Muscle layer of colon (tissue), 2 donors: Measurements from ENCODE around the gene C11orf16.
A peak's percentile ranks its signal among the peaks of the same experiment; 100 is the strongest.
"Not testable (repeated sequence)": the region's sequence is repeated elsewhere in the genome, so short reads cannot be mapped to it uniquely, and the experiment has no call there.

Source experiments
- H3K27ac ChIP-seq: one replicate; pipeline ENCODE4 v1.7.0; 2013; ENCODE audit warnings: low read depth, mild to moderate bottlenecking, low read length, moderate library complexity
- H3K27me3 ChIP-seq, 2 donors: one replicate each; pipeline ENCODE4 v1.7.0; 2013; ENCODE audit warnings: low read length in 2 of 2, mild to moderate bottlenecking in 2 of 2; ENCODE audit not compliant: insufficient read depth in 2 of 2, control insufficient read depth in 1 of 2
- H3K36me3 ChIP-seq: one replicate; pipeline ENCODE4 v1.7.0; 2013; ENCODE audit warnings: mild to moderate bottlenecking, low read length; ENCODE audit not compliant: insufficient read depth
- H3K4me1 ChIP-seq: one replicate; pipeline ENCODE4 v1.7.0; 2013; ENCODE audit warnings: mild to moderate bottlenecking, low read length; ENCODE audit not compliant: insufficient read depth
- H3K4me3 ChIP-seq, 2 donors: one replicate each; pipeline ENCODE4 v1.7.0; 2013; ENCODE audit warnings: low read length in 2 of 2, low read depth in 1 of 2, mild to moderate bottlenecking in 1 of 2, moderate library complexity in 1 of 2
- H3K9ac ChIP-seq: one replicate; pipeline ENCODE4 v1.7.0; 2013; ENCODE audit warnings: low read length
- H3K9me3 ChIP-seq: one replicate; pipeline ENCODE4 v1.7.0; 2013; ENCODE audit warnings: mild to moderate bottlenecking, low read length
- donor health status: abdominal sarcoma.
- donor health status: Adenocarcinoma of cecum.

The C11orf16 gene

DNA sequence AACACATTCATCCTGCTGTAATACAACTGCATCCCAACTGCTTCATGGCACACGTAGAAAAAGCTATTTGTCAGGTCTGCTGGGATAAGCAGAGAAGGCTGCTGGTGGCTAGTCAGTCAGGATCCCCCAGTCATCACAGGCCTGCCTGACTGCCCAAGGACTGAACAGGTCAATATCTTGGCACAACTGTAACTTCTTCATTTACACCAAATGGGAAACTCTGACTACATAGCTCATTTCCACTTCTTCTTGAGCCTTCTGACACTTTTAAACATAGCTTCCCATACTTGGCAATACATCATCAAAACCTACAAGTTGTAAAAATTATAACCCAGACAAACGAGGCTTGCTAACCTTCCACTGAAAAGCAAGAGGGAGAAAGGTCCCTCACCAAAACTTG is 28.7 kb upstream of the C11orf16 start:
- H3K27ac ChIP-seq, result no peak overlapping the region
- peak overlapping the region; percentile 2 for H3K9ac ChIP-seq
- H3K4me1 ChIP-seq, result peaks cover 29% of the 10 kb centered on the region
- H3K9me3 ChIP-seq, result no peaks in the 10 kb centered on the region
- no peaks in the 10 kb centered on the region for H3K27me3 ChIP-seq
- peaks cover 6% of the 10 kb centered on the region for H3K36me3 ChIP-seq
- H3K4me3 ChIP-seq, result no peak overlapping the region

GRCh38 chr11:8959546-8960166 is 26.9 kb upstream of the C11orf16 start:
- no peak overlapping the region for H3K9ac ChIP-seq

DNA sequence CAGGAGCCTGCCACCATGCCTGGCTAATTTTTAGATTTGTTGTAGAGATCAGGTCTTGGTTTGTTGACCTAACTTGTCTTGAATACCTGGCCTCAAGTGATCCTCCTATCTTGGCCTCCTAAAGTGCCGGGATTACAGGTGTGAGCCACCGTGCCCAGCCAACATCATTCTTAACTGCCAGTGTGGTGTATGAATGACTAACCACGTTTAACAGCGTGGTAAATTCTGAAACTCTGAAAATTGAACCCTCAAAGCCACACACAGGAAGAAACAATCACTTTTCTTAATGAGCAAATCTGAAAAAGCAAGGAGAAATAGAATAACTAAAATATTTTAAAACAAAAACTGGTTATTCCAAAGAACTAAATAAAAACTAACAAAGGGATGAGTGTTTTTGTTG is 24.1 kb upstream of the C11orf16 start:
- Histone ChIP-seq H3K9me3 (no peaks in the 10 kb centered on the region), H3K27ac (no peak overlapping the region), H3K36me3 (peaks cover 29% of the 10 kb centered on the region), H3K4me3 (no peak overlapping the region), H3K4me1 (peaks cover 10% of the 10 kb centered on the region), H3K27me3 (no peaks in the 10 kb centered on the region), H3K9ac (no peak overlapping the region)

More at GRCh38 chr11:8959546-8960166, 26.9 kb upstream of the C11orf16 start:
- Histone ChIP-seq H3K9me3 (no peaks in the 10 kb centered on the region), H3K36me3 (peaks cover 14% of the 10 kb centered on the region), H3K27ac (peak overlapping the region; percentile 52), H3K4me1 (peaks cover 25% of the 10 kb centered on the region), H3K4me3 (no peak overlapping the region), H3K27me3 (no peaks in the 10 kb centered on the region)

GRCh38 chr11:8948886-8949285 is 16.1 kb upstream of the C11orf16 start:
- Histone ChIP-seq H3K9me3 (no peaks in the 10 kb centered on the region), H3K4me1 (no peaks in the 10 kb centered on the region), H3K4me3 (no peak overlapping the region), H3K27me3 (no peaks in the 10 kb centered on the region), H3K36me3 (peaks cover 40% of the 10 kb centered on the region), H3K27ac (no peak overlapping the region), H3K9ac (no peak overlapping the region)

GRCh38 chr11:8947230-8947943 is 14.6 kb upstream of the C11orf16 start:
- no peak overlapping the region for H3K27ac ChIP-seq
- H3K4me1 ChIP-seq, result no peaks in the 10 kb centered on the region
- peaks cover 31% of the 10 kb centered on the region for H3K36me3 ChIP-seq
- H3K9me3 ChIP-seq, result no peaks in the 10 kb centered on the region
- H3K4me3 ChIP-seq, result no peak overlapping the region
- no peak overlapping the region for H3K9ac ChIP-seq
- no peaks in the 10 kb centered on the region for H3K27me3 ChIP-seq

GRCh38 chr11:8942518-8943066 is 9.8 kb upstream of the C11orf16 start, which contains the start of gene ASCL3:
Gene ASCL3, minus strand, starts transcription at chr11:8943016. Its CDS starts 4,855 bp downstream, at chr11:8938161.
- Histone ChIP-seq H3K27ac (no peak within 1 kb of the TSS), H3K4me1 (no peaks in the 10 kb centered on the region), H3K9me3 (no peaks in the 10 kb centered on the region), H3K27me3 (no peaks in the 10 kb centered on the region), H3K4me3 (no peak within 1 kb of the TSS), H3K9ac (no peak within 1 kb of the TSS), H3K36me3 (peaks cover 8% of the 10 kb centered on the region)

- H3K4me1 ChIP-seq, result no peaks in the 10 kb centered on the region
- H3K9ac ChIP-seq, result no peak overlapping the region
- H3K27me3 ChIP-seq, result no peaks in the 10 kb centered on the region
- H3K9me3 ChIP-seq, result no peaks in the 10 kb centered on the region
- no peak overlapping the region for H3K27ac ChIP-seq
- no peak overlapping the region for H3K4me3 ChIP-seq
- H3K36me3 ChIP-seq, result no peaks in the 10 kb centered on the region
Measured at GRCh38 chr11:8941341-8942103, 8.8 kb upstream of the C11orf16 start.

DNA sequence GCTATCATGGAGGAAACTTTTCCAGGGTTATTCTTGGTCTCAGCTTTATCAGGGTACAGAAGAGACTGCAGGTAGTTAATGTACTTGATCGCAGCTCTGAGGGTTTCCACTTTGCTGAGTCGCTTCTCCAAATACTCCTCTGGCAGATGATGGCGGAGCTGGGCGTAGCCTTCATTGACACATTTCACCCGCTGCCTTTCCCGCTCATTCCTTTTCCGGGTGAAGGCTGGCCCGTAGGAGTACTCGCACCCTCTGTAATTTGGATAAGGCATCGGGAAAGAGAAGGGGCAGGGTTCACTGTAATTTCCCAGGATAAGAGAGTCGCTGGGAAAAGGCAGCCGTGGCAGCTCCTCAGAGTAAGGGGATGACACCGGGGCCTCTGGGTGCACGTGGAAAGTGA is 4.9 kb upstream of the C11orf16 start:
- Histone ChIP-seq H3K4me3 (no peak overlapping the region), H3K27ac (no peak overlapping the region), H3K9me3 (no peaks in the 10 kb centered on the region), H3K27me3 (no peaks in the 10 kb centered on the region), H3K36me3 (no peaks in the 10 kb centered on the region), H3K9ac (no peak overlapping the region), H3K4me1 (no peaks in the 10 kb centered on the region)

DNA sequence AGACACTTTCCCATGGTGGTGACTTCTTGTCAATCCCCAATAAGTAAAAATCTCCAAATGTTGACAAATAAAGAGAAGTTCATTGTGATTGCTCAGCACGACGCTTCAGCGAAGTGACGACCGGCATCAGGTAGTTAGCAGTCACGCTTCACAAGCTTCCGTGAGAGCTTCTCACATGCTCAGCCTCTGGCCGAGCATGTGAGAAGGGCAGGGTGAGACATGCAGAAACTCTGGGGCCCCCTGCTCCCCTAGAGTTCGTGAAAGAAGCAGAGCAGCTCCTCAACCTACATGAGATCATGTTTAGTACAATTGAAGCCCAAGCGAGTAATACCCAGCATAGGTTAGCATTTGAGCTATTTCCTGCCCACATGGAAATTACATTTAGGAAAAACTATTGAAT is 4.4 kb upstream of the C11orf16 start:
- no peak overlapping the region for H3K4me3 ChIP-seq
- no peaks in the 10 kb centered on the region for H3K4me1 ChIP-seq
- H3K27me3 ChIP-seq, result no peaks in the 10 kb centered on the region
- H3K27ac ChIP-seq, result no peak overlapping the region
- H3K9me3 ChIP-seq, result no peaks in the 10 kb centered on the region
- H3K36me3 ChIP-seq, result no peaks in the 10 kb centered on the region
- H3K9ac ChIP-seq, result no peak overlapping the region

DNA sequence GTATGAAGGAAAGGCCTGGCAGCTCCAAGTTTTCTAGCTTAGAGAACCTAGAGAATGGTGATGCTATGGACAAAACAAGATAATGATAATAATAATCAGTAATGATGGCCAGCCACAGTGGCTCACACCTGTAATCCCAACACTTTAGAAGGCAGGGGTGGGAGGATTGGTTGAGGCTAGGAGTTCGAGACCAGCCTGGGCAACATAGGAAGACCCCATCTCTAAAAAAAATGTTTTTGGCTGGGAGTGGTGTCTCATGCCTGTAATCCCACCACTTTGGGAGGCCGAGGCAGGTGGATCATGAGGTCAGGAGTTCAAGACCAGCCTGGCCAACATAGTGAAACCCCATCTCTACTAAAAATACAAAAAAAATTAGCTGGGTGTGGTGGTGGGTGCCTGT is 3.0 kb upstream of the C11orf16 start:
- H3K9ac ChIP-seq, H3K36me3 ChIP-seq, H3K27me3 ChIP-seq, H3K4me1 ChIP-seq, H3K9me3 ChIP-seq, H3K27ac ChIP-seq, H3K4me3 ChIP-seq: not testable (repeated sequence)

DNA sequence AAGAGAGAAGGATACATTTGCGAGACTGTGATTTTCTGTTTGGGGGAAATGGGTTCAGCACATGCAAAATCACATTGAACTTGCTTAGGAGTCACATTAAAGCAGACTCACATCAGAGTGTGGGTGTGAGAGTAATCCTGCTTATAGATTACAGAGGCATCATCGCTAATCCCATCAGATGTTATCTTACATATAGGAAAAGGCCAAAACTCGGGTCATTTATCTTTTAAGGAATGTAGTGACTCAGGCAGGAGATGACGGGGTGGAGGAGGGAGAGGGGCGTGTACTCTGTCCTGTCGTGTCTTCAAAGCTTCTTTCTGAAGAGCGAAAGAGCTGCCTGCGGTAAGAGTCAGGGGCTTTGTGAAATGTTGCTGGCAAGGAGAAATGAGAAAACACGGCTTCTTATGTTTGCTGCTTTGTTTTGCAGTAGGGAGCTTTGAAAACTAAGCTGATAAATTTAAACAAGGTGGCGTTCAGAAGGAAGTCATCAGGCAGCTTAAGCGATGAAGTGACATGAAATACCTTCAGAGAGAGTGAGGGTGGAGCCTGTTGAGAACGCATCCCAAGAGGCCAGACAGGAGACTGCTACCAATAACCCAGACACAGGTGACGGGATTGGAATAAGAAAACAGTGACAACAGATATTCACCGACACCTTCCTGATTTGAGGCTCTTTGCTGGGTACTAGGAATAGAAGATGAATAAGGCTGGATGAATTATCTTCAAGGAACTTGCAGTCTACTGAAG is 2.2 kb upstream of the C11orf16 start:
- no peak overlapping the region for H3K4me3 ChIP-seq
- no peaks in the 10 kb centered on the region for H3K4me1 ChIP-seq
- H3K27ac ChIP-seq, result no peak overlapping the region
- no peak overlapping the region for H3K9ac ChIP-seq
- H3K9me3 ChIP-seq, result no peaks in the 10 kb centered on the region
- no peaks in the 10 kb centered on the region for H3K27me3 ChIP-seq
- no peaks in the 10 kb centered on the region for H3K36me3 ChIP-seq
